ENCODE measurements around the gene PDGFRB. TPM values are rescaled to one million over a fixed set of nuclear protein-coding genes. Genes with fewer than 3 reads are reported as not detected.

The PDGFRB gene
- total and polyA plus RNA-seq, 9 of the 15 experiments (the other 6 are each of a cell fraction or from before 2014, with no cell fraction given): 0.01 to 1.5 (median 0.09) TPM; not detected in 3

- TF ChIP-seq RREB1 (CRISPR knock-in tag; IDR thresholded peaks at IDR 0.05) (no peak), EGR1 (conservative IDR thresholded peaks at IDR 0.05) (peak; percentile 51), CTCF (IDR thresholded peaks at IDR 0.05 in 2 of 3, conservative IDR thresholded peaks at IDR 0.05 in 1 of 3; ENCODE audit: insufficient read depth in 2 of 3, low read depth in 1 of 3, low read length in 3 of 3) (peak; percentile 87 to 98 (median 97)), FOXM1 (IDR thresholded peaks at IDR 0.05; ENCODE audit: low read depth) (no peak), FOXM1 (CRISPR knock-in tag; IDR thresholded peaks at IDR 0.05; ENCODE audit: low read depth) (no peak), TFAP4 (CRISPR knock-in tag; IDR thresholded peaks at IDR 0.05; ENCODE audit: borderline replicate concordance) (peak; percentile 93), ZNF143 (CRISPR knock-in tag; IDR thresholded peaks at IDR 0.05) (0 out of 2 replicates have a peak, but pooled peaks have one; percentile 40), THAP12 (CRISPR knock-in tag; IDR thresholded peaks at IDR 0.05) (no peak)
These were observed 25.7 kb downstream of the PDGFRB start (continued) for GRCh38 chr5:150129813-150130492.
